ENCODE measurements around the gene DLG2. TPM values are rescaled to one million over a fixed set of nuclear protein-coding genes. Genes with fewer than 3 reads are reported as not detected.

DLG2 gene
- total RNA-seq, 1 donor from 2014 or later = 0.26 TPM

DNA sequence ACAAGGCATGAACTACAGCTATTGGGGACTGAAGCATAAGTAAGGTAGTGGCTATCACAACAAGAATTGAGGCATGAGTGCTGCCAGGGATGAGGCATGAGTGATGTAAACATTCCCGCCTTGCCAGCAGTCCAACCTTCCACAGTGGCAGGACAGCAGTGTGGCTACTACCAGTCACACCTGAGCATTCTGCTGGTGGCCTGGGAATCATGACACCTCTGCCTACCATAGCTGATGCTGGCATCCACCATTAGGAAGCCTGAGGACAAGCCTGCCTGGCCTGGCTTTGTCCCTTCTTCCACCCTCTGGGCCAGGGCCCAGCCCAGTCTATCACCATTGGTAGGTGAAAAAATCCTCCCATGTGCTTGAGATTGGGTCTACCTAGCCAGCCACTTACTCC lies 1628.2 kb downstream of the DLG2 start:
- no peaks in the 10 kb centered on the region for H3K27me3 ChIP-seq (ENCODE audit: control insufficient read depth, insufficient read depth, low read length)
- TF ChIP-seq, protein P1, sequence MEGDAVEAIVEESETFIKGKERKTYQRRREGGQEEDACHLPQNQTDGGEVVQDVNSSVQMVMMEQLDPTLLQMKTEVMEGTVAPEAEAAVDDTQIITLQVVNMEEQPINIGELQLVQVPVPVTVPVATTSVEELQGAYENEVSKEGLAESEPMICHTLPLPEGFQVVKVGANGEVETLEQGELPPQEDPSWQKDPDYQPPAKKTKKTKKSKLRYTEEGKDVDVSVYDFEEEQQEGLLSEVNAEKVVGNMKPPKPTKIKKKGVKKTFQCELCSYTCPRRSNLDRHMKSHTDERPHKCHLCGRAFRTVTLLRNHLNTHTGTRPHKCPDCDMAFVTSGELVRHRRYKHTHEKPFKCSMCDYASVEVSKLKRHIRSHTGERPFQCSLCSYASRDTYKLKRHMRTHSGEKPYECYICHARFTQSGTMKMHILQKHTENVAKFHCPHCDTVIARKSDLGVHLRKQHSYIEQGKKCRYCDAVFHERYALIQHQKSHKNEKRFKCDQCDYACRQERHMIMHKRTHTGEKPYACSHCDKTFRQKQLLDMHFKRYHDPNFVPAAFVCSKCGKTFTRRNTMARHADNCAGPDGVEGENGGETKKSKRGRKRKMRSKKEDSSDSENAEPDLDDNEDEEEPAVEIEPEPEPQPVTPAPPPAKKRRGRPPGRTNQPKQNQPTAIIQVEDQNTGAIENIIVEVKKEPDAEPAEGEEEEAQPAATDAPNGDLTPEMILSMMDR (IDR thresholded peaks at IDR 0.05; ENCODE audit: insufficient read depth, low read length, severe bottlenecking) = no peak
- H3K36me3 ChIP-seq (ENCODE audit: control insufficient read depth, insufficient read depth, low read length) = no peaks in the 10 kb centered on the region
- FAIRE-seq (peak; percentile 75), DNase-seq (ENCODE audit: low read depth) (no peak)
- H3K4me3 ChIP-seq (ENCODE audit: low read depth, low read length) = no peak overlapping the region

DNA sequence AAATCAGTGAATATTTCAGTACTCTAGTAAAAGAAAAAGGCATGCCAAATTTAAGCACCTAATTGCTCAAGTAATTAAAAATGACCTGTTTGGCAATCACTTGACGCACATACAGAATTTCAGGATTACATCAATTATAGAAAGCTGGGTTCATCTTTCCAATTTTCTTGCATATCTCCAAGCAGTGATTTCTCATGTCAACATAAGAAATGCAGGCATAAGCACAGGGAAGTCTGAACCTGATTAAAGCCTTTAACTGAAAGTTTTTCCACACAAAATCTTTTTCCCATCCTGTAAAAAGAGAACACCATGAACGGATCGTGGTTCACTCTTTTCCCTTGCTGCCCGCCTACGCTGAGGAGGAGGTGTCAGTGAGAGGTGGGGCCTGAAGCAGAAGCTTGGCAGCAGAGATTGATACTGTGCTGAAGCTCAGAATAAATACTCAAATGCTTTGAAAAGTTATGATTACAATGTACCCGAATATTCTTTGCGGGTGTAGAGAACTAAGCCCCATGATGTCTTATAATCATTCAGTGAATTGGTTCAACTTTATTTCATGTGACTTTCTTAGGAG lies 1636.9 kb downstream of the DLG2 start:
- no peak for DNase-seq (ENCODE audit: low read depth)
- FAIRE-seq = no peak
- TF ChIP-seq, protein P1 (IDR thresholded peaks at IDR 0.05; ENCODE audit: insufficient read depth, low read length, severe bottlenecking) = no peak

DNA sequence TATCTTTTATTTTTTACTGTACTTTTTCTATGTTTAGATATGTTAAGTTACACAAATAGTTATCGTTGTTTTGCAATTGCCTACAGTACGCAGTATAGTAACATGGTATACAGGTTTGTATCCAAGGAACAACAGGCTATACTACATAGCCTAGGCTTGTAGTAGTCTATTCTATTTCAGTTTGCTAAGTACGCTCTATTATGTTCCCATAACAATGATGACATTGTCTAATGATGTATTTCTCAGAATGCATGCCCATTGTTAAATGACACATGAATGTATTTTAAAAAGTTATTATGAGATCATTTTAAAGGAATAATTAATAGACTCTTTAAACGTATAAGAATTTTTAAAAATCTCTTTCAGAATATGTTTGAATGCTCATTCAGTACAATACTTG lies 1644.3 kb downstream of the DLG2 start:
- FAIRE-seq = no peak
- H3K27me3 ChIP-seq (ENCODE audit: control insufficient read depth, insufficient read depth, low read length) = no peaks in the 10 kb centered on the region
- H3K4me3 ChIP-seq (ENCODE audit: low read depth, low read length) = no peak overlapping the region
- TF ChIP-seq, protein P1 (IDR thresholded peaks at IDR 0.05; ENCODE audit: insufficient read depth, low read length, severe bottlenecking) = no peak
- no peak for DNase-seq (ENCODE audit: low read depth)
- H3K36me3 ChIP-seq (ENCODE audit: control insufficient read depth, insufficient read depth, low read length) = no peaks in the 10 kb centered on the region

More for the DNA sequence above, 1636.9 kb downstream of the DLG2 start:
- Histone ChIP-seq H3K4me3 (ENCODE audit: low read depth, low read length) (no peak overlapping the region), H3K27me3 (ENCODE audit: control insufficient read depth, insufficient read depth, low read length) (no peaks in the 10 kb centered on the region), H3K36me3 (ENCODE audit: control insufficient read depth, insufficient read depth, low read length) (no peaks in the 10 kb centered on the region)

DNA sequence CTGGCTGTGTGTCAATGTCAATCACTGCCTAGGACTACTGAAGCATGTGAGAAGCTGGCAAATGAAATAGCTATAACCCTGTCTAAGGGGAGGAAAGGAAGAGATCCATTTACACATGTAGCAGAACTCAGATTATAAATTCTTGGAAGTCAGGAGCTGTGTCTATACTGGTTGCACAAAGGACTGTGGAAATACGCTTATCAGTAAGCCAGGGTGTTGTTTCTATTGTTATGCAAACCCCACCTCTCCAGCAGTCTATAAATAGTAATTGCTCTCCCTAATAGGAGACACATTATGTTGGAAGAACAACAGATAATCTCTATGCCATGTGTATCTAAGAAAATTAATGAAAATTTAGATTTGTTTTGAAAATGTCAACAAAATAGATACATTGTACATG lies 1647.6 kb downstream of the DLG2 start:
- FAIRE-seq = no peak
- no peaks in the 10 kb centered on the region for H3K36me3 ChIP-seq (ENCODE audit: control insufficient read depth, insufficient read depth, low read length)
- DNase-seq (ENCODE audit: low read depth) = no peak
- no peaks in the 10 kb centered on the region for H3K27me3 ChIP-seq (ENCODE audit: control insufficient read depth, insufficient read depth, low read length)
- TF ChIP-seq, protein P1 (IDR thresholded peaks at IDR 0.05; ENCODE audit: insufficient read depth, low read length, severe bottlenecking) = no peak
- no peak overlapping the region for H3K4me3 ChIP-seq (ENCODE audit: low read depth, low read length)

DNA sequence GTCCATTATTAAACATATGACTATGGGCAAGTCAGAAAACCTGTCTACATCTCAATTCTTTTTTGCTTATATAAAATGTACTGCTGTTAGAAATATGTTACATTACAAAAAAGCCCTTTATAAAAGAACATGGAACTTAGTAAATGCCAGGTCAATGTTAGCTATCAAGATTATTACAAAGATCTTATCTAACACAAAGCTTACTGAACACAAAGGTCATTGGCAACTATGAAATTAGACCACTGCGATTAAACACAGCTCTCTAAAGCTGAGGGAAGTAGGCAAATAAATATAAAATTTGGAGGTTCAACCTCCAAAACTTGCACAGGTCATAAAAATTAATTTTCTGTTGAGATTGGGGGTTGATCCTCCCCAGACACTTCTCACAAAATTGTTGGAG lies 1648.2 kb downstream of the DLG2 start:
- DNase-seq (ENCODE audit: low read depth) (no peak), FAIRE-seq (no peak)
- Histone ChIP-seq H3K36me3 (ENCODE audit: control insufficient read depth, insufficient read depth, low read length) (no peaks in the 10 kb centered on the region), H3K4me3 (ENCODE audit: low read depth, low read length) (no peak overlapping the region), H3K27me3 (ENCODE audit: control insufficient read depth, insufficient read depth, low read length) (no peaks in the 10 kb centered on the region)
- TF ChIP-seq, protein P1 (IDR thresholded peaks at IDR 0.05; ENCODE audit: insufficient read depth, low read length, severe bottlenecking) = no peak

DNA sequence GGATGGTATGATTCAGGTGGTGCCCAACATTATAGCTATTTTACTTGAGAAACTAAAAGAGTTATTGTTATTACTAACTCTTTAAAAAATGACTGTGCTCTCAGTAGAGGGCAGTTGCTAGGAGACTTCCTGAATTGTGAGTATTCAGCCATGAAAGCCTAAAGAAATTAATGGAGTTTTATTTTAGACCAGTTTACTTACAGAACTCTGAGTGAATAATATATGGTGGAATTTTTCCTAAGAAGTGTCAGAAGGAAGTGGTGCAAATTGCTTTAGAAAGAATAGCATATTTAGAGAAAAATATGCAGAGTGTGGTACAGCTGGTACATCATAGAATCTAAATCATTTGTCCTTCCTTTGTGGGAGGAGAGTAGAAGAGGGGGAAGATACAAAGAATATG lies 1651.1 kb downstream of the DLG2 start:
- DNase-seq (ENCODE audit: low read depth) = no peak
- Histone ChIP-seq H3K27me3 (ENCODE audit: control insufficient read depth, insufficient read depth, low read length) (no peaks in the 10 kb centered on the region), H3K4me3 (ENCODE audit: low read depth, low read length) (no peak overlapping the region), H3K36me3 (ENCODE audit: control insufficient read depth, insufficient read depth, low read length) (no peaks in the 10 kb centered on the region)
- TF ChIP-seq, protein P1 (IDR thresholded peaks at IDR 0.05; ENCODE audit: insufficient read depth, low read length, severe bottlenecking) = no peak
- FAIRE-seq = no peak

All from bronchial epithelial cell (primary cell).